ENCODE measurements around the gene CNTN5. TPM values are rescaled to one million over a fixed set of nuclear protein-coding genes. Genes with fewer than 3 reads are reported as not detected.

The CNTN5 gene
- total and polyA plus RNA-seq, 7 donors, result under 0.01 to 0.46 TPM; not detected in 5

DNA sequence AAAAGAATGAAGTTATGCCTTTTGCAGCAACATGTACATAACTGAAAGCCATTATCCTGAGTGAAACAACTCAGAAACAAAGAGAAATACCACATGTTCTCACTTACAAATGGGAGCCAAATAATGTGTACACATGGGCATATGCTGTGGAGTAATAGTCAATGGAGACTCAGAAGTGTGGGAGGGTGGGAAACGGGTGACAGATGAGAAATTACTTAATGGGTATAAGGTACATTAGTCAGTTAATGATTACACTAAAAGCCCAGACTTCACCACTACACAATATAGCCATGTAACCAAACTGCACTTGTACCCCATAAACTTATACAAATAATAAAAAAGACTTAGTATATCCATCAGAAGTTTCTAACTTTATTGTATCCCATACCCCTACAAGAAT is 992.3 kb downstream of the CNTN5 start:
- intact Hi-C loops (cut with DNase I), result no loop called here
- 47 to 52% (median 49%) methylated on average over 1 of the region's 1 CpG for WGBS, 3 donors

DNA sequence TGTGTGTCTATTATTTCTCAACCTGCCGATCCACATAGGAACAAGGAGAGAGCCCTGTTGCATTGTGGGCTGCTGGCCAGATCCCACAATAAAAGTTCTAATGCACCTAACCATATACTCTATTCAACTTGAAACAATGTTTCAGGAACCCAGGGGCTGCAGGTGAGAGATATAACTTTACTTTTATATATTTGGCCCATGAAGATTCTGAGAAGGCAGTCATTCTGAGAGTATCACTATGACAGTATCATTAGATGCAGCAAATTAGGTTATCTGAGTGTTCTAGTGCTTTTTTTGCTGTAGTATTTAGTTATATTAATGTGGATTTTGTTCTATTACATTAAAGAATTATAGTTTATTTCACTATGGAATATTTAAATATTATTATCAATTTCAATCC is 1011.2 kb downstream of the CNTN5 start:
- H3K4me3 ChIP-seq, result no peak overlapping the region
- no peak for DNase-seq
- no peak for ATAC-seq
- intact Hi-C loops (cut with DNase I), result no loop called here
- no peaks in the 10 kb centered on the region for H3K4me1 ChIP-seq
- no peaks in the 10 kb centered on the region for H3K9me3 ChIP-seq
- TF ChIP-seq, protein P1, sequence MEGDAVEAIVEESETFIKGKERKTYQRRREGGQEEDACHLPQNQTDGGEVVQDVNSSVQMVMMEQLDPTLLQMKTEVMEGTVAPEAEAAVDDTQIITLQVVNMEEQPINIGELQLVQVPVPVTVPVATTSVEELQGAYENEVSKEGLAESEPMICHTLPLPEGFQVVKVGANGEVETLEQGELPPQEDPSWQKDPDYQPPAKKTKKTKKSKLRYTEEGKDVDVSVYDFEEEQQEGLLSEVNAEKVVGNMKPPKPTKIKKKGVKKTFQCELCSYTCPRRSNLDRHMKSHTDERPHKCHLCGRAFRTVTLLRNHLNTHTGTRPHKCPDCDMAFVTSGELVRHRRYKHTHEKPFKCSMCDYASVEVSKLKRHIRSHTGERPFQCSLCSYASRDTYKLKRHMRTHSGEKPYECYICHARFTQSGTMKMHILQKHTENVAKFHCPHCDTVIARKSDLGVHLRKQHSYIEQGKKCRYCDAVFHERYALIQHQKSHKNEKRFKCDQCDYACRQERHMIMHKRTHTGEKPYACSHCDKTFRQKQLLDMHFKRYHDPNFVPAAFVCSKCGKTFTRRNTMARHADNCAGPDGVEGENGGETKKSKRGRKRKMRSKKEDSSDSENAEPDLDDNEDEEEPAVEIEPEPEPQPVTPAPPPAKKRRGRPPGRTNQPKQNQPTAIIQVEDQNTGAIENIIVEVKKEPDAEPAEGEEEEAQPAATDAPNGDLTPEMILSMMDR (IDR thresholded peaks at IDR 0.05), result no peak
- H3K36me3 ChIP-seq (ENCODE audit: insufficient read depth in 1 of 2, low read depth in 1 of 2), result no peaks in the 10 kb centered on the region
- no peaks in the 10 kb centered on the region for H3K27me3 ChIP-seq (ENCODE audit: insufficient read depth in 3 of 3, low read length in 2 of 3)
- WGBS, 3 donors, result 97 to 100% (median 100%) methylated on average over 1 of the region's 1 CpG
- H3K27ac ChIP-seq, result no peak overlapping the region

More for the DNA sequence above, 992.3 kb downstream of the CNTN5 start:
- H3K27me3 ChIP-seq (ENCODE audit: insufficient read depth in 3 of 3, low read length in 2 of 3), result no peaks in the 10 kb centered on the region
- ATAC-seq (no peak), DNase-seq (no peak)
- TF ChIP-seq, protein P1 (IDR thresholded peaks at IDR 0.05), result no peak
- no peak overlapping the region for H3K4me3 ChIP-seq
- no peaks in the 10 kb centered on the region for H3K4me1 ChIP-seq
- H3K27ac ChIP-seq, result no peak overlapping the region
- H3K9me3 ChIP-seq, result no peaks in the 10 kb centered on the region
- H3K36me3 ChIP-seq (ENCODE audit: insufficient read depth in 1 of 2, low read depth in 1 of 2), result no peaks in the 10 kb centered on the region

DNA sequence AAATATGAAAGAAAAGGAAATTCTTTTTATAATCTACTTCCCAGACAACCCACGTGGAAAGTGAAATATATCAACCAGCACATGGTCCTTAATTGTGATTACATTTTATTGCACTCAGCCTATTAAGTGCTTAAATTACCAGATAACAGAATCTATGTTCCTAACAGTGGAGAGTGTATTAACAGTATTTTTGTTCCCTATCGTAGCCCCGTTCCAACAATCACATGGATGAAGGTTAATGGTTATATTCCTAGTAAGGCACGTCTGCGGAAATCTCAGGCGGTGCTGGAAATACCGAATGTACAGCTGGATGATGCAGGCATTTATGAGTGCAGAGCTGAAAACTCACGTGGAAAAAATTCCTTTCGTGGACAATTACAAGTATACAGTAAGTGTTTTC is 1040.3 kb downstream of the CNTN5 start:
- no peak for DNase-seq
- WGBS, 3 donors, result 39 to 48% (median 42%) methylated on average over 9 of the region's 9 CpGs
- no peaks in the 10 kb centered on the region for H3K9me3 ChIP-seq

GRCh38 chr11:100066399-100066798 is 1045.7 kb downstream of the CNTN5 start:
- 66 to 69% (median 66%) methylated on average over 2 of the region's 2 CpGs for WGBS, 3 donors
- ATAC-seq (no peak), DNase-seq (no peak)
- intact Hi-C loops (cut with DNase I), result no loop called here
- TF ChIP-seq, protein P1 (IDR thresholded peaks at IDR 0.05), result no peak
- no peak overlapping the region for H3K27ac ChIP-seq
- H3K4me1 ChIP-seq, result no peaks in the 10 kb centered on the region
- H3K27me3 ChIP-seq (ENCODE audit: insufficient read depth in 3 of 3, low read length in 2 of 3), result no peaks in the 10 kb centered on the region
- H3K4me3 ChIP-seq, result no peak overlapping the region
- H3K36me3 ChIP-seq (ENCODE audit: insufficient read depth in 1 of 2, low read depth in 1 of 2), result no peaks in the 10 kb centered on the region
- no peaks in the 10 kb centered on the region for H3K9me3 ChIP-seq

More for the DNA sequence above, 1040.3 kb downstream of the CNTN5 start:
- ATAC-seq, result no peak
- TF ChIP-seq, protein P1 (IDR thresholded peaks at IDR 0.05), result no peak
- Histone ChIP-seq H3K4me1 (no peaks in the 10 kb centered on the region), H3K27me3 (ENCODE audit: insufficient read depth in 3 of 3, low read length in 2 of 3) (no peaks in the 10 kb centered on the region), H3K36me3 (ENCODE audit: insufficient read depth in 1 of 2, low read depth in 1 of 2) (no peaks in the 10 kb centered on the region), H3K27ac (no peak overlapping the region), H3K4me3 (no peak overlapping the region)
- intact Hi-C loops (cut with DNase I), result no loop called here

DNA sequence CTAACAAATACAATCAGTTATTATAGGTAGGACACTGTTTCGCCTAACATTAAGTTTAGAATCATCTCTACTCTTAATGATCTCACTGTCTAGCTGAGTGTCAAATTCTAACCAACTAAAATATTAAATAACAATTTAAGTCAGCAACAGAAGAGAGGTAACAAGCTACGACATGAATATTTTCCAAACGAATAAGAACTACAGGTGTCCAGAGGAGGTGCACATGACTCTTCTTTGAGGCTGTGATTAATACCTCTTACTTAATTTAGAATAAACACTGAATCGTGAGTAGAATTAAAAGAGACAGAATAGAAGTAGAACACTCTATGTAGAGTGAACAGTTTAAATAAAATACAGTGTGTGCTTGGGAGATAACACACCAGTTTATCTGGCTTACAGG is 1047.4 kb downstream of the CNTN5 start:
- no peaks in the 10 kb centered on the region for H3K4me1 ChIP-seq
- ATAC-seq (no peak), DNase-seq (no peak)
- H3K9me3 ChIP-seq, result no peaks in the 10 kb centered on the region
- TF ChIP-seq, protein P1 (IDR thresholded peaks at IDR 0.05), result no peak
- WGBS, 3 donors, result 58 to 68% (median 62%) methylated on average over 4 of the region's 4 CpGs
- no peaks in the 10 kb centered on the region for H3K27me3 ChIP-seq (ENCODE audit: insufficient read depth in 3 of 3, low read length in 2 of 3)
- H3K4me3 ChIP-seq, result no peak overlapping the region
- H3K27ac ChIP-seq, result no peak overlapping the region
- intact Hi-C loops (cut with DNase I), result no loop called here
- no peaks in the 10 kb centered on the region for H3K36me3 ChIP-seq (ENCODE audit: insufficient read depth in 1 of 2, low read depth in 1 of 2)

Measured in psoas muscle (tissue), 8 donors.